ENCODE results near the gene RALGPS1. TPM values are rescaled to one million over a fixed set of nuclear protein-coding genes. Genes with fewer than 3 reads are reported as not detected.

The RALGPS1 gene
- total RNA-seq, 2 donors from 2014 or later, result 9.7 to 17.7 TPM

DNA sequence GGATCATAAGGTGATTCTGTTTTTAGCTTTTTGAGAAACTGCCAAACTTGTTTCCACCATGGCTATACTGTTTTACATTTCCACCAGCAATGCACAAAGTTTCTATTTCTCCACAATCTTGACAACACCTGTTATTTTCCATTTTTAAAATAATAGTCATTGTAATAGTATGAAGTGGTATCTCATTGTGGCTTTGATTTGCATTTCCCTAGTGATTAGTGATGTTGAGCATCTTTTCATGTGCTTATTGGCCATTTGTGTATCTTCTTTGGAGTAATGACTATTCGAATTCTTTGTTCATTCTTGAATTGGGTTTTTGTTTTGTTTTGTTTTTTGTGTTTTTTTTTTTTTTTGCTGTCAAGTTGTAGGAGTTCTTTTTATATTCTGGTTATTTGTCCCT lies 354.9 kb downstream of the RALGPS1 start:
- TF ChIP-seq, protein P1, sequence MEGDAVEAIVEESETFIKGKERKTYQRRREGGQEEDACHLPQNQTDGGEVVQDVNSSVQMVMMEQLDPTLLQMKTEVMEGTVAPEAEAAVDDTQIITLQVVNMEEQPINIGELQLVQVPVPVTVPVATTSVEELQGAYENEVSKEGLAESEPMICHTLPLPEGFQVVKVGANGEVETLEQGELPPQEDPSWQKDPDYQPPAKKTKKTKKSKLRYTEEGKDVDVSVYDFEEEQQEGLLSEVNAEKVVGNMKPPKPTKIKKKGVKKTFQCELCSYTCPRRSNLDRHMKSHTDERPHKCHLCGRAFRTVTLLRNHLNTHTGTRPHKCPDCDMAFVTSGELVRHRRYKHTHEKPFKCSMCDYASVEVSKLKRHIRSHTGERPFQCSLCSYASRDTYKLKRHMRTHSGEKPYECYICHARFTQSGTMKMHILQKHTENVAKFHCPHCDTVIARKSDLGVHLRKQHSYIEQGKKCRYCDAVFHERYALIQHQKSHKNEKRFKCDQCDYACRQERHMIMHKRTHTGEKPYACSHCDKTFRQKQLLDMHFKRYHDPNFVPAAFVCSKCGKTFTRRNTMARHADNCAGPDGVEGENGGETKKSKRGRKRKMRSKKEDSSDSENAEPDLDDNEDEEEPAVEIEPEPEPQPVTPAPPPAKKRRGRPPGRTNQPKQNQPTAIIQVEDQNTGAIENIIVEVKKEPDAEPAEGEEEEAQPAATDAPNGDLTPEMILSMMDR (IDR thresholded peaks at IDR 0.05), result no peak
- H3K4me3 ChIP-seq, result no peak overlapping the region
- H3K4me1 ChIP-seq, result peaks cover 0 to 10% of the 10 kb centered on the region in 2 donors
- no peaks in the 10 kb centered on the region for H3K27me3 ChIP-seq
- no peak for DNase-seq (ENCODE audit: low spot score)
- H3K9me3 ChIP-seq, result no peaks in the 10 kb centered on the region
- H3K36me3 ChIP-seq, result no peaks in the 10 kb centered on the region
- no peak overlapping the region for H3K27ac ChIP-seq

Other genes starting within 250 kb of the RALGPS1 start
- 10 to 100 TPM; 11.8 to 15.1 TPM for gene ZBTB43, start 109.7 kb upstream of the RALGPS1 start, total RNA-seq
- 1 to 10 TPM; 3.5 to 6.2 TPM for gene ZBTB34, start 54.1 kb upstream of the RALGPS1 start, total RNA-seq
- 10 to 100 TPM; 42.8 to 55.8 TPM for gene ANGPTL2, start 207.9 kb downstream of the RALGPS1 start, total RNA-seq

Data from right atrium auricular region (tissue), 2 donors.